ENCODE measurements around the gene ZNF609.
A peak's percentile ranks its signal among the peaks of the same experiment; 100 is the strongest.

ZNF609 gene, protein sequence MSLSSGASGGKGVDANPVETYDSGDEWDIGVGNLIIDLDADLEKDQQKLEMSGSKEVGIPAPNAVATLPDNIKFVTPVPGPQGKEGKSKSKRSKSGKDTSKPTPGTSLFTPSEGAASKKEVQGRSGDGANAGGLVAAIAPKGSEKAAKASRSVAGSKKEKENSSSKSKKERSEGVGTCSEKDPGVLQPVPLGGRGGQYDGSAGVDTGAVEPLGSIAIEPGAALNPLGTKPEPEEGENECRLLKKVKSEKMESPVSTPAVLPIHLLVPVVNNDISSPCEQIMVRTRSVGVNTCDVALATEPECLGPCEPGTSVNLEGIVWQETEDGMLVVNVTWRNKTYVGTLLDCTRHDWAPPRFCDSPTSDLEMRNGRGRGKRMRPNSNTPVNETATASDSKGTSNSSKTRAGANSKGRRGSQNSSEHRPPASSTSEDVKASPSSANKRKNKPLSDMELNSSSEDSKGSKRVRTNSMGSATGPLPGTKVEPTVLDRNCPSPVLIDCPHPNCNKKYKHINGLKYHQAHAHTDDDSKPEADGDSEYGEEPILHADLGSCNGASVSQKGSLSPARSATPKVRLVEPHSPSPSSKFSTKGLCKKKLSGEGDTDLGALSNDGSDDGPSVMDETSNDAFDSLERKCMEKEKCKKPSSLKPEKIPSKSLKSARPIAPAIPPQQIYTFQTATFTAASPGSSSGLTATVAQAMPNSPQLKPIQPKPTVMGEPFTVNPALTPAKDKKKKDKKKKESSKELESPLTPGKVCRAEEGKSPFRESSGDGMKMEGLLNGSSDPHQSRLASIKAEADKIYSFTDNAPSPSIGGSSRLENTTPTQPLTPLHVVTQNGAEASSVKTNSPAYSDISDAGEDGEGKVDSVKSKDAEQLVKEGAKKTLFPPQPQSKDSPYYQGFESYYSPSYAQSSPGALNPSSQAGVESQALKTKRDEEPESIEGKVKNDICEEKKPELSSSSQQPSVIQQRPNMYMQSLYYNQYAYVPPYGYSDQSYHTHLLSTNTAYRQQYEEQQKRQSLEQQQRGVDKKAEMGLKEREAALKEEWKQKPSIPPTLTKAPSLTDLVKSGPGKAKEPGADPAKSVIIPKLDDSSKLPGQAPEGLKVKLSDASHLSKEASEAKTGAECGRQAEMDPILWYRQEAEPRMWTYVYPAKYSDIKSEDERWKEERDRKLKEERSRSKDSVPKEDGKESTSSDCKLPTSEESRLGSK (N-terminal part only)

DNA sequence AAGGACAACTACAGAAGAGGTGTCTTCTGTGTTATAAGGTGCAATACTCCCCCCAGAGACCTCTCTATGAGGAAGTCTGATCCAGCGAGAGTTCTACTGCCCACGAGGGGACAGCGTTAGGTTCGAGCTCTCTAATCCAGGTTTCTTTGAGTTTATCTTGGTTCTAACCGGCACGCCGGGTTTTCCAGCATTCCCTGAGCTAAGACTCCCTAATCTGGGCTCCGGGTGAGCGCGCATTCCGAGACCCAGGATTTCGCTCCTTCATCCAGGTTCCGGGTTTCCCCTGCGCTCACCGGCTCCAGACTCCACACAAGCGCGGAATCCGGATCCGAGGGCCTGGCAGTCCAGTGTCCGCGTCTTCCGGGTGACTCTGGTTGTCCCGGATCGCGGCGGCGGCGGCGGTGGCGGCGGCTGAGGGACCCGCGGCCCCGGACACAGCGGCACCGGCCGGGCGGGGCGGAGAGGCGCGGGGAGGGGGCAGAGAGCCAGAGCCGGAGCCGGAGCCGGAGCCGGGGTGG is at the start of gene ZNF609:
Gene ZNF609 (plus strand): TSS at position 373 of the 518 bp plus-strand sequence. CDS start 38,842 bp downstream, outside the sequence.
- ChIA-PET POLR2A (ENCODE audit: low non-redundant PET) (no interaction called here), CTCF (interaction anchor here (0.6 to 1.2 kb wide), 4 partner anchors 10 to 388 kb away, joined by 3 to 5 read pairs (median 3); no protein-coding TSS in a partner anchor)

DNA sequence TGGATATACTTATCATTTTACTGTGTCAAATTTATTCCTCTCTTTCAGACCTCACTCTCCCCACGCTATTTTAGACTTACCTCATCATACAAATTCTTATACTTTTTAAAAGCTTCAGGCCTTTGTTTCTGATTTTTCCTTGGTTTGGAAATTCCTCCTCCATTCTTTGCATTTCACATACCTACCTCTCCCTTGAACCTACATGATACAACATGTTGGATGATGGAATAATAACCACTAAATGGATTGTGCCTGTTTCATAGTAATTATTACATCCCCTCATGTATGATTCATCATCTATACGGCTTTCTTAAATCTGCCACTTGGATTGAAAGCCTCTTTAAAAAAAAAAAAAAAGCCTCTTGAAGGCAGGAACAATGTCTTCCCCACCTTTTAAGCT is 48.2 kb upstream of the ZNF609 start:
- DNase-seq (ENCODE audit: low spot score) = peak; percentile 95
- ChIA-PET CTCF (interaction anchor here (0.6 to 1.0 kb wide), 4 partner anchors 13 to 398 kb away, joined by 3 to 4 read pairs (median 4); no protein-coding TSS in a partner anchor), POLR2A (ENCODE audit: low non-redundant PET) (no interaction called here)
- TF ChIP-seq, protein P1, sequence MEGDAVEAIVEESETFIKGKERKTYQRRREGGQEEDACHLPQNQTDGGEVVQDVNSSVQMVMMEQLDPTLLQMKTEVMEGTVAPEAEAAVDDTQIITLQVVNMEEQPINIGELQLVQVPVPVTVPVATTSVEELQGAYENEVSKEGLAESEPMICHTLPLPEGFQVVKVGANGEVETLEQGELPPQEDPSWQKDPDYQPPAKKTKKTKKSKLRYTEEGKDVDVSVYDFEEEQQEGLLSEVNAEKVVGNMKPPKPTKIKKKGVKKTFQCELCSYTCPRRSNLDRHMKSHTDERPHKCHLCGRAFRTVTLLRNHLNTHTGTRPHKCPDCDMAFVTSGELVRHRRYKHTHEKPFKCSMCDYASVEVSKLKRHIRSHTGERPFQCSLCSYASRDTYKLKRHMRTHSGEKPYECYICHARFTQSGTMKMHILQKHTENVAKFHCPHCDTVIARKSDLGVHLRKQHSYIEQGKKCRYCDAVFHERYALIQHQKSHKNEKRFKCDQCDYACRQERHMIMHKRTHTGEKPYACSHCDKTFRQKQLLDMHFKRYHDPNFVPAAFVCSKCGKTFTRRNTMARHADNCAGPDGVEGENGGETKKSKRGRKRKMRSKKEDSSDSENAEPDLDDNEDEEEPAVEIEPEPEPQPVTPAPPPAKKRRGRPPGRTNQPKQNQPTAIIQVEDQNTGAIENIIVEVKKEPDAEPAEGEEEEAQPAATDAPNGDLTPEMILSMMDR (conservative IDR thresholded peaks at IDR 0.05; ENCODE audit: low read depth) = no peak
- H3K27ac ChIP-seq = peak overlapping the region; percentile 92

More for the DNA sequence above, at the start of gene ZNF609:
- H3K27ac ChIP-seq = peak within 1 kb of the TSS; percentile 95
- peak; percentile 98 for DNase-seq (ENCODE audit: low spot score)
- TF ChIP-seq, protein P1 (conservative IDR thresholded peaks at IDR 0.05; ENCODE audit: low read depth) = no peak

DNA sequence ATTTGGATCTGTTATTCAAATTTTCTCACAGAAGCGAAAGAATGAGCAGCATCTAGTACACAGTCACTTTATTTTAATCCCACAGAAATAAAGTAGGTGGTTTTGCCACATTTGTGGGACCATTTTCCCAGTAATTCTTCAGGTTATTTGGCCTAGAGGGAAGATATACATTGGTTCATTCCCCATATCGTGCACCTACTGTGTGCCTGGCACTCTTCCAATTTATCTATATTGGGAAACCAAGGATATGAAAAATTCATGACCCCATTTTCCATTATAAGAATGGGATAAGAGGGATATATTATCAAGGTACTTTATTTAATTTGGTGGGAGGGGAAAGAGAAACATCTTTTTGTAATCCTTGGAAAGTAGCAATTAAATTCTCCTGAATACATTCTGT is 37.7 kb upstream of the ZNF609 start:
- H3K27ac ChIP-seq = no peak overlapping the region
- POLR2A ChIA-PET (ENCODE audit: low non-redundant PET) = no interaction called here
- CTCF ChIA-PET = no interaction called here
- TF ChIP-seq, protein P1 (conservative IDR thresholded peaks at IDR 0.05; ENCODE audit: low read depth) = no peak
- DNase-seq (ENCODE audit: low spot score) = no peak

DNA sequence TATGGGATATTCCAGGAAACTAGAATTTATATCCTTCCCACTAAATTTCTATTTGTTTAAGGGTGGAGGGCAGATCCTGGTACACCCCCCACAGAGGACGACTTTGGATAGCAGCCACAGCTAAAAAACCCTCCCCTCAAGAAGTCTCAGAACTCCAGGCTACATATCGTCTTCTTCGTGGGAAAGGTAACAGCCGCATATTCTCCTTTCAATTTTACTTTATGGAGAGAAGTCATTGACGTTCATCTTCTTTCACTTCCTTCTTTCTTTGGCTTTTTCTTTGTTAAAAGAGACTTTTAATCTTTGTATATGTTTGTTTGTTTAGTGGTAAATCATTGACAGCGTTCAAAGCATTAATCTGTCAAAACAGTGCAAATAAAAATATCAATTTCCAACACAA is 36.4 kb upstream of the ZNF609 start:
- DNase-seq (ENCODE audit: low spot score) = no peak
- ChIA-PET POLR2A (ENCODE audit: low non-redundant PET) (no interaction called here), CTCF (interaction anchor here (0.7 kb wide), 2 partner anchors 107 to 514 kb away, joined by 3 read pairs; no protein-coding TSS in a partner anchor)
- TF ChIP-seq, protein P1 (conservative IDR thresholded peaks at IDR 0.05; ENCODE audit: low read depth) = no peak
- H3K27ac ChIP-seq = no peak overlapping the region

DNA sequence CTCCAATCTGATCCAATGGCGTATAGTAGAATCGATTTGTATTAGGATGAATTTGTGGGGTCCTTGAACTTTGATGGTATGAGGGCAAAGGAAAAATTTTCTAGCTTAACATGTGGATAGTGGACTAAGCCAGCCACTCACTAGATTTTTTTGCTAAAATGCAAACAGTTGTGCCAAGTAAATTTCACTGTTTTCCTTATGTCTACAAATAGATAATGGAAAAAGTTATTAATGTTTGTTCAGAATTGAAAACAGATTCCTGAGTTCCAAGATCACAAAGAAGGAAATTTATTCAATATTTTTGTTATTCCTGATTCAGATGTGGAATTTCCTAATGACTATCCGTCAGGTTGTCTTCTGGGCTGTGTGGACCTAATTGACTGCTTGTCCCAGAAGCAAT is 35.2 kb upstream of the ZNF609 start:
- TF ChIP-seq, protein P1 (conservative IDR thresholded peaks at IDR 0.05; ENCODE audit: low read depth) = no peak
- POLR2A ChIA-PET (ENCODE audit: low non-redundant PET) = no interaction called here
- no peak overlapping the region for H3K27ac ChIP-seq
- no peak for DNase-seq (ENCODE audit: low spot score)
- CTCF ChIA-PET = interaction anchor here (0.6 to 1.7 kb wide), 4 partner anchors 15 to 646 kb away, joined by 3 to 5 read pairs (median 4); no protein-coding TSS in a partner anchor

All from RWPE1 (cell line).